Chondrocyte (in vitro differentiated cells): Measurements from ENCODE around the gene ZNF618. TPM values are rescaled to one million over a fixed set of nuclear protein-coding genes. Genes with fewer than 3 reads are reported as not detected.

ENCODE experiments used
- DNase-seq: peaks from one replicate; pipeline ENCODE4 v3.0.0; 2021; ENCODE audit warnings: mixed read lengths, low spot score
- H3K27ac Mint-ChIP-seq: one replicate; pipeline ENCODE4 v1.8.0; 2021; ENCODE audit warnings: mild to moderate bottlenecking, moderate library complexity, mixed read lengths; ENCODE audit not compliant: unreplicated experiment
- H3K27me3 Mint-ChIP-seq: 2 replicates; pipeline ENCODE4 v1.8.0; 2021; ENCODE audit warnings: low read depth, mixed read lengths
- H3K36me3 Mint-ChIP-seq: 2 replicates; pipeline ENCODE4 v1.8.0; 2021; ENCODE audit warnings: low read depth, mixed read lengths
- H3K4me1 Mint-ChIP-seq: 2 replicates; pipeline ENCODE4 v1.8.0; 2021; ENCODE audit warnings: low read depth, mild to moderate bottlenecking, mixed read lengths
- H3K4me3 Mint-ChIP-seq: one replicate; pipeline ENCODE4 v1.8.0; 2021; ENCODE audit warnings: mild to moderate bottlenecking, moderate library complexity, mixed read lengths; ENCODE audit not compliant: unreplicated experiment
- H3K9me3 Mint-ChIP-seq: 2 replicates; pipeline ENCODE4 v1.8.0; 2021; ENCODE audit warnings: low read depth, mixed read lengths
- total RNA-seq: library from RNA; stranded (reverse); gene quantifications from 3 replicates; pipeline ENCODE4 v1.2.1, GENCODE V29; 2021
- TF ChIP-seq, protein P1 (sequence below): fragments of 200-600 bp; sonication (generic); IDR thresholded peaks from 2 replicates; pipeline ENCODE4 v1.5.0; 2021; ENCODE audit warnings: antibody characterized with exemption, mild to moderate bottlenecking, moderate library complexity

Gene ZNF618
- total RNA-seq, 1 donor from 2014 or later, result 25.5 TPM

GRCh38 chr9:113949571-113950078 lies 73.5 kb downstream of the ZNF618 start:
- H3K9me3 Mint-ChIP-seq, result no peaks in the 10 kb centered on the region
- TF ChIP-seq, protein P1, sequence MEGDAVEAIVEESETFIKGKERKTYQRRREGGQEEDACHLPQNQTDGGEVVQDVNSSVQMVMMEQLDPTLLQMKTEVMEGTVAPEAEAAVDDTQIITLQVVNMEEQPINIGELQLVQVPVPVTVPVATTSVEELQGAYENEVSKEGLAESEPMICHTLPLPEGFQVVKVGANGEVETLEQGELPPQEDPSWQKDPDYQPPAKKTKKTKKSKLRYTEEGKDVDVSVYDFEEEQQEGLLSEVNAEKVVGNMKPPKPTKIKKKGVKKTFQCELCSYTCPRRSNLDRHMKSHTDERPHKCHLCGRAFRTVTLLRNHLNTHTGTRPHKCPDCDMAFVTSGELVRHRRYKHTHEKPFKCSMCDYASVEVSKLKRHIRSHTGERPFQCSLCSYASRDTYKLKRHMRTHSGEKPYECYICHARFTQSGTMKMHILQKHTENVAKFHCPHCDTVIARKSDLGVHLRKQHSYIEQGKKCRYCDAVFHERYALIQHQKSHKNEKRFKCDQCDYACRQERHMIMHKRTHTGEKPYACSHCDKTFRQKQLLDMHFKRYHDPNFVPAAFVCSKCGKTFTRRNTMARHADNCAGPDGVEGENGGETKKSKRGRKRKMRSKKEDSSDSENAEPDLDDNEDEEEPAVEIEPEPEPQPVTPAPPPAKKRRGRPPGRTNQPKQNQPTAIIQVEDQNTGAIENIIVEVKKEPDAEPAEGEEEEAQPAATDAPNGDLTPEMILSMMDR, result no peak
- H3K4me3 Mint-ChIP-seq, result no peak overlapping the region
- peaks cover 28% of the 10 kb centered on the region for H3K4me1 Mint-ChIP-seq
- no peaks in the 10 kb centered on the region for H3K36me3 Mint-ChIP-seq
- DNase-seq, result no peak
- H3K27me3 Mint-ChIP-seq, result no peaks in the 10 kb centered on the region
- H3K27ac Mint-ChIP-seq, result no peak overlapping the region

DNA sequence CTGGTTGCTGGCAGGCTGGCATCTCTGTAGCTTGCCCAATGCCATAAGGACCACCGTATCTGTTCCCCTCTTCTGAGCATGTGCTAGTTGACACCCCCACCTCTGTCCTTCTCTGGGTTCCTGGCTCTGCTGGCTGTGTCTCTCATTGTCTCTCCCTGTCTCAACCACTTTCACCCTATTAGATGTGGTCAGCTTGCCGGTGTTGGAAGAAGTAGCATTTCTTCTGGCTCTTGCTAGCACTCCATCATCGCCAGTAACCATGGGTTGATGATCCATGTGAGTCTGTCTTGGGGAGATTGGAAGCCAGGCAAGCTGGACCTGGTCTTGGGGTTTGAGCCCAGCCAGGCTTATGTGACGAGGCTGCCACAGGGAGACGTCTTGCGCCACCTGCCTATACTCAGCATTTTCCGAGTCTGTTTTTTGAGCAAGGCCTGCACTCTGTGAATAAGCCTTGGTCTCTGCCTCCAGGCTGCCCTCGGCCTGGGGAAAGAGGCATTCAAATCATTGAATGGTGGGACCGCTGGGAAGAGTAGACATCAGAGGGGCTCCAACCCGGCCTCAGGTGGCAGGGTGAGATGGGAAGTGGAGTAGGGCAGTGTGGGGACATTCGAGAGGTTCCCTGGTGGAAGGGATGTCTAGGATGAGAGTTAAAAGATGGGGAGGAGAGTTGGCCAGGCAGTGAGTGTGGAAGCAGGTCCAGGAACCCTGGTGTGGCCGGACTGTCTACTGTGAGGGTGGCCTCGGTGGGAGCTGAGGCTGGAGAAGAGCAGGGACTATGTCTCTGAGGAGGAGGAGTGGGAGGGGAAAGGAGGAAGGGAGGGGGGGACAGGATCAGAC lies 74.3 kb downstream of the ZNF618 start:
- Mint-ChIP-seq H3K27me3 (no peaks in the 10 kb centered on the region), H3K4me3 (no peak overlapping the region), H3K4me1 (peaks cover 36% of the 10 kb centered on the region), H3K36me3 (no peaks in the 10 kb centered on the region), H3K27ac (no peak overlapping the region), H3K9me3 (no peaks in the 10 kb centered on the region)
- TF ChIP-seq, protein P1, result no peak
- DNase-seq, result no peak

GRCh38 chr9:113951032-113951372 lies 74.9 kb downstream of the ZNF618 start:
- Mint-ChIP-seq H3K4me1 (peaks cover 40% of the 10 kb centered on the region), H3K4me3 (no peak overlapping the region), H3K27me3 (no peaks in the 10 kb centered on the region), H3K9me3 (no peaks in the 10 kb centered on the region), H3K36me3 (no peaks in the 10 kb centered on the region), H3K27ac (no peak overlapping the region)
- TF ChIP-seq, protein P1, result no peak
- DNase-seq, result no peak

GRCh38 chr9:113952676-113953075 lies 76.6 kb downstream of the ZNF618 start:
- no peaks in the 10 kb centered on the region for H3K27me3 Mint-ChIP-seq
- H3K4me1 Mint-ChIP-seq, result peaks cover 55% of the 10 kb centered on the region
- H3K36me3 Mint-ChIP-seq, result no peaks in the 10 kb centered on the region
- peak overlapping the region; percentile 23 for H3K27ac Mint-ChIP-seq
- H3K9me3 Mint-ChIP-seq, result no peaks in the 10 kb centered on the region
- H3K4me3 Mint-ChIP-seq, result no peak overlapping the region
- TF ChIP-seq, protein P1, result no peak
- DNase-seq, result no peak

DNA sequence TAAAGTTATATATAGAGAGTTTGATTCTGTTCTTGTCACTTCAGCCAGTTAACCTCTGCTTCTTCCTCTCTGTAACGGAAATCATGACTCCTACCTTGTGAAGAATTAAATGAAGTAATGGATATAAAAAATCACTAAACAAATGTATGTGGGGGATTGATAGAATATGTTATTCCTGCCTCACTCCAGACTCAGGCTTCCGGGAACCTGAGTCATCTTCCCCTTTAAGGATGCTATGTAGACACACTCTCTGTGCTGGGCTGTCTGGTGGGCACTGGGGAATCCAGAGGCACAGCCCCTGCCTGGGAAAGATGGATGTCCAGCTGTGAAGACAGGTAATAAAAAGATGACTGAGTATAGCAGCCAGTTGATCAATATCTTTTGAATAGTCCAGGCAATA lies 77.4 kb downstream of the ZNF618 start:
- no peak for DNase-seq
- H3K27me3 Mint-ChIP-seq, result no peaks in the 10 kb centered on the region
- TF ChIP-seq, protein P1, result no peak
- no peaks in the 10 kb centered on the region for H3K9me3 Mint-ChIP-seq
- no peaks in the 10 kb centered on the region for H3K36me3 Mint-ChIP-seq
- no peak overlapping the region for H3K4me3 Mint-ChIP-seq
- H3K27ac Mint-ChIP-seq, result peak overlapping the region; percentile 64
- peaks cover 64% of the 10 kb centered on the region for H3K4me1 Mint-ChIP-seq
